Frontal cortex (tissue), 4 donors: ENCODE data around the gene BMPR1A. TPM values are rescaled to one million over a fixed set of nuclear protein-coding genes. Genes with fewer than 3 reads are reported as not detected.
"Not testable (repeated sequence)": the region's sequence is repeated elsewhere in the genome, so short reads cannot be mapped to it uniquely, and the experiment has no call there.

ENCODE experiments used
- DNase-seq, 2 donors: peaks; one replicate each; pipeline ENCODE4 v3.0.0; 2012; ENCODE audit warnings: low spot score in 2 of 2
- FAIRE-seq: peaks from 2 replicates; lab custom pipeline; 2012; peaks lifted over from hg19 to GRCh38; lab: Jason Lieb, UNC
- total RNA-seq: library from RNA; depleted of rRNA; stranded (reverse); fragments of >200 nt; gene quantifications from one replicate; pipeline ENCODE4 v1.2.3, GENCODE V29; 2014
- donor health status: control.
- donor health status: control.
- donor health status: control.

BMPR1A gene
- total RNA-seq, 1 donor from 2014 or later, result 46.5 TPM

DNA sequence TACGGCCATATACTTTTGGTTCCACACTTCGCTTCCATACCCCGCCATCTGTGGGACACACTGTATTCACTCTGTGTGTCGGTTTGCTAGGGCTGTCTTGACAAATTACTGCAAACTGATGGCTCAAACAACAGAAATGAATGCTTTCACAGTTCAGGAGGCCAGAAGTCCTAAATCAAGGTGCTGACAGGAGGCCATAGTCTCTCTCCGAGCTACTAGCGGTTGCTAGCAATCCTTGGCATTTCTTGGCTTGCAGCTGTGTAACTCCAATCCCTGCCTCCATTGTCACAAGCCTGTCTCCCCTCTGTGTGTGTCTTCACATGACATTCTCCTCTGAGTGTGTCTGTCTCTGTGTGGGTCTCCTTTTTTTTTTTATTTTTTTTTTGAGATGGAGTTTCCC is 28.9 kb upstream of the BMPR1A start:
- DNase-seq, result no peak
- no peak for FAIRE-seq

GRCh38 chr10:86728056-86728455 is 28.4 kb upstream of the BMPR1A start:
- DNase-seq (no peak), FAIRE-seq (no peak)

DNA sequence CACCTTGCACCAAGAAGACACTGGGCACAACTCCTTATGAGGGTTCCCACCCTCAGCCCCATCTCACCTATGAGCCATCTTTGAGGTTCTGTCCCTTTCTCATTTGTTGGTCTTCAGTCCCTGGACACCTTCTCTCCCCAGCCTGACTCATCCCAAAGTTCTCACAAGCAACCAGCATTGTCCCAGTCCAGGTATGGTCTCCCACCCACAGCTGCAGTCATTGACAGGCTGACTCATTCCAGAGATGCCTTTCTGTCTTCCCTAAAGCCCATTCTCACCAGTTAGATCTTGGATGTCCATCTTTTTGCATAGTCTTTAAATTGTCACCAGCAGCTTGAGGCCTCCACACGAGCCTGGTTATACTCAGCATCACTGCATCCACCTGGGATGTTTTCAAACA is 26.7 kb upstream of the BMPR1A start:
- no peak for FAIRE-seq
- no peak for DNase-seq

GRCh38 chr10:86730227-86730626 is 26.2 kb upstream of the BMPR1A start:
- DNase-seq, result no peak
- FAIRE-seq, result no peak

DNA sequence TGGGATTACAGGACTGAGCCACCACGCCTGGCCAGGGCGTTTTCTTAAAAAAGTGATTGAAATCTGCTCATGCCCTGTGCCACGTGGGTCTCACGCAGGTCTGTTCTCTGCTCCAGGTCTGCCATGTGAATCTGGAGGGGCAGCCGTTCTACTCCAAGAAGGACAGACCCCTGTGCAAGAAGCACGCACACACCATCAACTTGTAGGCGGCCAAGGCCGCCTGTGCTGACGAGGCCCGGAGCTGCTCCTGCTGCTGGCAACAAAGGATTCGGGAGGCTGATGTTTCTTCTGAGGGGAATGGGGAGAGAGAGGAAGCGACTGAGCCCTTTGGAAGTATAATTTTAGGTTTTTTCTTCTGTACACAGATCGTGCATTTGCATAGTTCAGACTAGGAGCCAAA is 23.6 kb upstream of the BMPR1A start:
- FAIRE-seq, result no peak
- no peak for DNase-seq

- FAIRE-seq, result no peak
- DNase-seq, result no peak
Measured at GRCh38 chr10:86733260-86733671, 23.2 kb upstream of the BMPR1A start.

DNA sequence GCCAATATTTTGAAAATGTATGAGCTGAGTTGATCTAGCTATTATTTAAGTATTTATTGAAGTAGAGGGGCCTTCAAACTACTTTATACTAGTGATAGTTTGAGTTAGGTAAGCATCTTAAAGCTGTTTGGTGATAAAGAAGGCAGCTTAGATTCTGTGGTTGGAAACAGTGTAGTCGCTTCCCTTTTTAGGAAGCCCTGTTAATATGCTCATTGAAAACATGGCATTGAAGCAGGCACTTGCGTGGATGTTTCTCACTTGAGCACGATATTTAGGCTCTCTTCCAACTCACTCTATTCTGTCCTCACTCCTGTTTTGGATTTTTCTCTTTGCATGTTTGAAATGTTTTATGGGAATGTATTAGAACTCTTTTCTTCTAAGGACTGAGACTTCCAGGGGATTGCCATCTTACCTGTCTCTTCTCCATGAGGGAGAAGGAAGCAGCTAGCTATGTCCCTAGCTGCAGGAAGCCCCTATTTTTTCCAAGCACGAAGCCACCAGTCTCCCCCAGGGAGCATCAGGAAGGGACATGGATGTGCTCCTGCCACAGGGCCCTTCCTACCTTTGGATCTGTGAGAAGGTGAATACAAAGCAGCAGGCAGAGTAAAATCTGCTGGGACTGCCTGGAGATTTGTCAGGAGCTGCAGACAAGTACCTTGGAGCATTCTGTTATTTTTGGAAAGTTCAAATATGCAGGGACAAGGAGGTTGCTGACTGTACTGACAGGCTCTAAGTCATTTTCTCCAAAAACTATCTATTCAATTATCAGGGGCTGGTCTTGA is 22.0 kb upstream of the BMPR1A start:
- DNase-seq, result no peak
- FAIRE-seq, result no peak

GRCh38 chr10:86735278-86735677 is 21.1 kb upstream of the BMPR1A start:
- DNase-seq, FAIRE-seq: not testable (repeated sequence)

DNA sequence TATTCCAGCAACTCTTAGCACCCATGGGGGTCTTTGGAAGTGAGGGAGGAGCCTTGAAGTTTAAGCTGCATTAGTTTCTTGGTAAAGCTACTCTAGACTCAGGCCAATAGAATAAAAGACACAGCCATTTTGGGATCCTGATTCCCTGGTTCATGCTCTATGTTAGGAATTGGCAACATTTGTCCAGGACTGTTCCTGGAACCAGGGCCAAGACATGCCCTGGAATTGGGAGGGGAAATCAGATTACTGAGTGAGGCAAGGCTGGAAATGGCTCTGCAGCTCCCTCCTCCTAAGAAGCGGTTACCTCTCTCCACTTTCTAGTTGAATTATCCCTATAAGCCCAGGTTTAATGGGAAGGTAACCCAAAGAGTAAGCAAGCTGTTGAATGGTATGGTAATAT is 14.2 kb upstream of the BMPR1A start:
- DNase-seq (no peak), FAIRE-seq (no peak)

- no peak for DNase-seq
- FAIRE-seq, result no peak
Measured at GRCh38 chr10:86744067-86744725, 12.2 kb upstream of the BMPR1A start.

GRCh38 chr10:86747796-86748581 is 8.4 kb upstream of the BMPR1A start:
- FAIRE-seq, result no peak

GRCh38 chr10:86749854-86750253 is 6.6 kb upstream of the BMPR1A start:
- FAIRE-seq (no peak), DNase-seq (no peak)

More at GRCh38 chr10:86747796-86748581, 8.4 kb upstream of the BMPR1A start:
- DNase-seq, result no peak

DNA sequence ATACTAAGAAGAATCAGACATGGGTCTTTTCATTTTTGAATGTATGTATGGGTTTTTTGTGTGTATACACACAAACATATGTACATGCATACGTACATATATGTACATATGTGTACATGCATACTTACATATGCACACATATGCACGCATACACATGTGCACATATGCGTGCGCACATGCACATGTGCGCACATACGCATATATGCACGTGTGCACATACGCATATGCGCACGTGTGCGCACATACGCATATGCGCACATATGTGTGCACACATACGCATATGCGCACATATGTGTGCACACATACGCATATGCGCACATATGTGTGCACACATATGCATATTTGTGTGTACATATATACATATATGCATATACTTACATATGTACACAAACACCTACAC is 4.9 kb upstream of the BMPR1A start:
- FAIRE-seq, result no peak
- DNase-seq, result no peak

DNA sequence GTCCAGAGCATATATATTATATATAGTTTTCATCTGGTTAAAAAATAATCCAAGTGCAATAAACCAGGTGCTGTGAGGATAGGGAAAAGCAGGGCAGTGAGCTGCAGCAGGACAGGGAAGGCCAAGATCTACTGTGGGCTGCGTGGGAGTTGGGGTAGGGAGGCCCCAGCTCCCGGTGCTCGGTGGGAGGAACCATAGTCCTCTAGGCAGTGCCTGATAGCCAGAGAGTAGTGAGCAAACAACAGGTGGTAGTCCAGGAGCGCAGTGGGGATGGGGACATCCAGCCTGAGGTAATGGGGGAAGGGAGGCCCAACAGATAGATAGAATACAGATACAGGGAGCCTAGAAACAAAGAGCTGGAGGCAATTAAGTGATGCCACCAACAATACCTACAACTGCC is 4.1 kb upstream of the BMPR1A start:
- no peak for FAIRE-seq
- DNase-seq, result no peak

GRCh38 chr10:86753051-86753450 is 3.4 kb upstream of the BMPR1A start:
- DNase-seq (no peak), FAIRE-seq (no peak)

DNA sequence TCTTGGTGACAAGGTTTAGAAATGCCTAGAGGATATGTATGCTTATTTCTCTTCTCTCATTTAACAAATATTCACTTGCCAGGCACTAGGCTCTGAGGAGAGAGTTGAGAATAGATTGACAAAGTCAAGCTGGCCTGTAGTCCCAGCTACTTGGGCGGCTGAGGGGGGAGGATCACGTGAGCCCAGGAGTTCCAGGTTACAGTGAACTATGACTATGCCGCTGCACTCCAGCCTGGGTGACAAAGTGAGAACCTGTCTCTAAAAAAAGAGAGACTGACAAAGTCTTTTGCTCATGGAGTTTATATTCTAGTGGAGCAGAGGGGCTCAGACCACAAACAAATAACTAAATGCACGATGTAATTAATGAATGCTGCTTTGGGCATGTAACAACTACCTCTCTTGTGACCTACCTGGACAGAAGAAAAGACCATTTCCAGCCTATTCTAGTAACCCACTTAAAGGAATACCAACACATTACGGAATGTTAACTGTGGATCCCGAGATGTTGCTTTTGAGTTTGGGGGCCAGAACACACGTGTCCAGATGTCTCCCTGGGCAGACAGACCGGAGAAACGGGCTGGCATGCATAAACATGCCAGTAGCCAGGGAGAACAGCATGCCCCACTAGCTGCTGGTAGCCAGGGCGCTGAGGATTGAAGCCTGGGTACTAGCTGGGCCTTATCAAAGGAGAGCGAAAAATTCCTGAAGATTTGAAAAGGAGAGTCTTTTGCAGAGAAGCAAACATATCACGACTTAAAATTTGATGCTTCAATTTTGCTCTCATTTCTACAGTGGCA is 2.6 kb upstream of the BMPR1A start:
- no peak for FAIRE-seq
- no peak for DNase-seq

DNA sequence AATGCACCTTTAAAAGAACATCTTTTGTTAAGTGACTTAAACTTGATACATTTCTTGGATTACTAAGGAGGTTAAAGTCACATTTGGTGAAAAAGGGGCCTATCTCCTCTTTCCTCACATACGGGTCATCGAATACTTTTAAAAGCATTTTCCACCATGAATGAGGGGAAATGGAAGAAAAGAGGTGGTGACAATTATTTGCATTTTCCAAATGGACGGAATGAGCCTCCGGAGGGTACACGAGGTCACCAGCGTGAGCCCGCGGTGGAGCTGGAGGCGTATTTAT is 1.0 kb upstream of the BMPR1A start:
- FAIRE-seq (no peak), DNase-seq (no peak)

DNA sequence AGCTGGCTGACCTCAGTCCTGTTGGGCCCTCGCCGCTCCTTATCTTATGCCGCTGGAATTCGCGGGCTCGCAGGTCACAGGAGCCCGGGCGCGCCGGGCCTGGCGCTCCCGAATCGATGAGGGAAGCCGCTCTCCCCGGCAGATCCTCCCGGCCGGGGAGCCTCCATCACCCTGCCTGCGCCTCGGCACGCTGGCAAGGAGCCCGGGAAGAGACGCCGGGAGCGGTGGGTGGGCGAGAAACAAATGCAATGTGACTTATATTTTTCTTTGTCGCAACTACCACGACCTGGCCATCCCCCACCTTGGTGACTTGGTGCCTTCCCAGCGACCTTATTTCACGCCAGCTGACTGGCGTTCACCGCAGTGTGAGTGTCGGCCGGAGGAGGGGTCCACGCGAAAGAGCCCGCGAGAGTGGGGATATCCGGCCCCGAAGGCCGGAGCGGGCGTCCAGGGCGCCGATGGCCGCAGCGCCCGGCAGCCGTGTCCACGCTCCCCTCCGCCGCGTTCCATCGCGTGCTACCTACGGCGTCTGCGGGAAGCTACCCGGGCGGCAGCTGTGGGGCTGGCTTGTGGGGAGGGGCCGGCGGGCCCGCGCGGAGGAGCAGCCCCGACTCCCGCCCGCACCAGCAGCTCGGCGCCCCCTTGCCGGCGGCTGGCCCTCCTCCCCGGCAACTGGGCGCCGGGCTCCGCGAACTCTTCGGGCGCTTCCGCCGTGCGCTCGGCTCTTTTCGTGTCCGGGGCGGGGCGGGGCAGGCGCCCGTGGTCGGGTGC is 494 bp upstream of the BMPR1A start:
- no peak for FAIRE-seq
- DNase-seq, result peak; percentile 92 to 95

GRCh38 chr10:86757113-86757972 is 924 bp downstream of the BMPR1A start:
- FAIRE-seq, result no peak
- DNase-seq, result no peak
